ENCODE data around the gene F5. TPM values are rescaled to one million over a fixed set of nuclear protein-coding genes. Genes with fewer than 3 reads are reported as not detected.

The F5 gene
- total RNA-seq, 1 experiment from 2014 or later = not detected

DNA sequence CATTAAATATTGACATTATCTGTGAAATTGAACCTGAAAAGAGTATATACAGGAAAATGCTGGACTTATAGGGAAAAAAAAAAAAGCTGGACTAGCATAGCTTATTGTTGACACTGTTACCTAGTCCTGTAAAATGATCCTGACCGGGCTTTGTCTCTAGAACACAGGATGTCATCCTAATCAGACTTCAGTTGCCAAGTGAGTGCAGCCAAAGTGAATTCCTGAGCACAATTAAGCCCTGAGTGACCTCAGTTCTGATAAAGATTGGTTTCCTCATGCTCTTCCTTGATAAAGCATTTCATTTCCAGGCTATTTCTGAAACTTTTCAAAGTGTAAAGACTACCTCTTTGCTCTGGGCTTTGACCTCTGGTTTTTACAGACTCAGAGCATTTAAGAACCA is 23.8 kb upstream of the F5 start:
- no peak for DNase-seq (ENCODE audit: low spot score)
- H3K27ac ChIP-seq (ENCODE audit: low read depth, low read length, poor library complexity, severe bottlenecking) = no peak overlapping the region
- H3K36me3 ChIP-seq (ENCODE audit: insufficient read depth, low read length, poor library complexity, severe bottlenecking) = no peaks in the 10 kb centered on the region
- intact Hi-C loops (cut with micrococcal nuclease; ENCODE audit: unreplicated experiment) = no loop called here
- TF ChIP-seq, protein P1, sequence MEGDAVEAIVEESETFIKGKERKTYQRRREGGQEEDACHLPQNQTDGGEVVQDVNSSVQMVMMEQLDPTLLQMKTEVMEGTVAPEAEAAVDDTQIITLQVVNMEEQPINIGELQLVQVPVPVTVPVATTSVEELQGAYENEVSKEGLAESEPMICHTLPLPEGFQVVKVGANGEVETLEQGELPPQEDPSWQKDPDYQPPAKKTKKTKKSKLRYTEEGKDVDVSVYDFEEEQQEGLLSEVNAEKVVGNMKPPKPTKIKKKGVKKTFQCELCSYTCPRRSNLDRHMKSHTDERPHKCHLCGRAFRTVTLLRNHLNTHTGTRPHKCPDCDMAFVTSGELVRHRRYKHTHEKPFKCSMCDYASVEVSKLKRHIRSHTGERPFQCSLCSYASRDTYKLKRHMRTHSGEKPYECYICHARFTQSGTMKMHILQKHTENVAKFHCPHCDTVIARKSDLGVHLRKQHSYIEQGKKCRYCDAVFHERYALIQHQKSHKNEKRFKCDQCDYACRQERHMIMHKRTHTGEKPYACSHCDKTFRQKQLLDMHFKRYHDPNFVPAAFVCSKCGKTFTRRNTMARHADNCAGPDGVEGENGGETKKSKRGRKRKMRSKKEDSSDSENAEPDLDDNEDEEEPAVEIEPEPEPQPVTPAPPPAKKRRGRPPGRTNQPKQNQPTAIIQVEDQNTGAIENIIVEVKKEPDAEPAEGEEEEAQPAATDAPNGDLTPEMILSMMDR (conservative IDR thresholded peaks at IDR 0.05; ENCODE audit: low read depth, low read length) = no peak
- no peaks in the 10 kb centered on the region for H3K4me1 ChIP-seq (ENCODE audit: insufficient read depth, low read length, poor library complexity, severe bottlenecking)
- CTCF ChIA-PET = no interaction called here
- H3K9me3 ChIP-seq (ENCODE audit: low read depth, low read length, poor library complexity, severe bottlenecking) = no peaks in the 10 kb centered on the region
- peaks cover 40% of the 10 kb centered on the region for H3K27me3 ChIP-seq (replicated peaks; ENCODE audit: insufficient read depth, low read depth, low read length, poor library complexity)
- H3K4me3 ChIP-seq (ENCODE audit: low read depth, low read length, poor library complexity, severe bottlenecking) = no peak overlapping the region
- BruUV-seq (replicated peaks) = no TSS peak
- POLR2A ChIA-PET (ENCODE audit: low non-redundant PET) = no interaction called here

DNA sequence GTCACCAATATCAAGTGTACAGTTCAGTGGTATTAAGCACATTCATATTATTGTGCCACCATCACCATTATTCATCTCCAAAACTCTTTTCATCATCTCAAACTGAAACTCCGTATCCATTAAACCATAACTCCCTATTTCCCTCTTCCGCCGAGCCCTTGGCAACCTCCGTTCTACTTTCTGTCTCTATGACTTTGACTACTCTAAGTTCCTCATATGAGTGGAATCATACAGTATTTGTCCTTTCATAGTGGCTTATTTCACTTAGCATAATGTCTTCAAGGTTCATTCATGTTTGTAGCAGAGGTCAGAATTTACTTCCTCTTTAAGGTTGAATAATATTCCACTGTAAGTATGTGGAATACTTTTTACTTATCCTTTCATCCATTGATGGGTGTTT is 21.9 kb upstream of the F5 start:
- Histone ChIP-seq H3K9me3 (ENCODE audit: low read depth, low read length, poor library complexity, severe bottlenecking) (no peaks in the 10 kb centered on the region), H3K36me3 (ENCODE audit: insufficient read depth, low read length, poor library complexity, severe bottlenecking) (no peaks in the 10 kb centered on the region), H3K27ac (ENCODE audit: low read depth, low read length, poor library complexity, severe bottlenecking) (no peak overlapping the region), H3K4me1 (ENCODE audit: insufficient read depth, low read length, poor library complexity, severe bottlenecking) (no peaks in the 10 kb centered on the region), H3K4me3 (ENCODE audit: low read depth, low read length, poor library complexity, severe bottlenecking) (no peak overlapping the region), H3K27me3 (replicated peaks; ENCODE audit: insufficient read depth, low read depth, low read length, poor library complexity) (peaks cover 29% of the 10 kb centered on the region)
- ChIA-PET CTCF (no interaction called here), POLR2A (ENCODE audit: low non-redundant PET) (no interaction called here)
- TF ChIP-seq, protein P1 (conservative IDR thresholded peaks at IDR 0.05; ENCODE audit: low read depth, low read length) = no peak
- no peak for TF ChIP-seq EZH2 (IDR thresholded peaks at IDR 0.05; ENCODE audit: borderline replicate concordance, low read depth, low read length, poor library complexity, severe bottlenecking)
- no TSS peak for BruUV-seq (replicated peaks)
- intact Hi-C loops (cut with micrococcal nuclease; ENCODE audit: unreplicated experiment) = no loop called here
- DNase-seq (ENCODE audit: low spot score) = no peak

DNA sequence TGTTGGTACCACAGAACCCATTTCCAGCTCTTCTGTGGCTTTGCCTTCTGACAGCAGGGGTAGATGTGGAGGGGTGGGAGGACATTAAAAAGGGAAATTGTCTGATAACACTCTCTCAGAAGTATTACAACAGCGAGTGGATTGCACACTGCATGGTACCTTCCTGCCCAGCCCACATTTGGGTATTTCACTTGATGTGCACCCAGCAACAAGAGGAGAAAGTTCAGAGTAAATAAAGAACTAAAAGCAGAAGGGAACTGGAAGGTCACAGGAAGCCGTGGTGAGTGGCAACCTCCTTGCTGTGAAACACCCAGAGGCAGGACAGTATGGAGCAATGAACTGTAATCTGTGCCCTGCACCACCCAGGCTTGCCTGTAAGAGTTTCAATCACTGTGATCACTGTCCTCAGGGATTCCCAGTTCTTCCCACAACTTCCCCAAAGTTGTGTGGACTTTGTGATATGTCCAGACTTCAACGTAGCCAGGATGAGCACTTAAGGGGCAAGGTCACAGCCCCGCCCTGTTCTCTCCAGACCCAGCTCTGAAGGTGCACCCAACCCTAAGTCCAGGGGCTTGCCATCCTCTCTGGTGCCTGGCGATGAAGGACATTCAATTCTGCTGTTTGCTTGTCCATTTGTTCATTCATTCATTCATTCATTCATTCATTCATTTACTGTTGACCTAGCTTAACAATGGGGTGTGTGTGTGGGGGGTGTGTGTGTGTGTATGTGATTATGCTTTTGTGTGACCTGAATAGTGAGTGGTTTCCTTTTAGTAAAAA is 18.7 kb upstream of the F5 start:
- ChIA-PET CTCF (no interaction called here), POLR2A (ENCODE audit: low non-redundant PET) (no interaction called here)
- DNase-seq (ENCODE audit: low spot score) = no peak
- no peaks in the 10 kb centered on the region for H3K9me3 ChIP-seq (ENCODE audit: low read depth, low read length, poor library complexity, severe bottlenecking)
- H3K36me3 ChIP-seq (ENCODE audit: insufficient read depth, low read length, poor library complexity, severe bottlenecking) = no peaks in the 10 kb centered on the region
- H3K4me3 ChIP-seq (ENCODE audit: low read depth, low read length, poor library complexity, severe bottlenecking) = no peak overlapping the region
- intact Hi-C loops (cut with micrococcal nuclease; ENCODE audit: unreplicated experiment) = no loop called here
- BruUV-seq (replicated peaks) = no TSS peak
- no peak for TF ChIP-seq EZH2 (IDR thresholded peaks at IDR 0.05; ENCODE audit: borderline replicate concordance, low read depth, low read length, poor library complexity, severe bottlenecking)
- TF ChIP-seq, protein P1 (conservative IDR thresholded peaks at IDR 0.05; ENCODE audit: low read depth, low read length) = no peak
- H3K27ac ChIP-seq (ENCODE audit: low read depth, low read length, poor library complexity, severe bottlenecking) = no peak overlapping the region
- no peaks in the 10 kb centered on the region for H3K4me1 ChIP-seq (ENCODE audit: insufficient read depth, low read length, poor library complexity, severe bottlenecking)
- peaks cover 2% of the 10 kb centered on the region for H3K27me3 ChIP-seq (replicated peaks; ENCODE audit: insufficient read depth, low read depth, low read length, poor library complexity)

Data from A673 (cell line).